ENCODE results near the gene FGF11.

The FGF11 gene

DNA sequence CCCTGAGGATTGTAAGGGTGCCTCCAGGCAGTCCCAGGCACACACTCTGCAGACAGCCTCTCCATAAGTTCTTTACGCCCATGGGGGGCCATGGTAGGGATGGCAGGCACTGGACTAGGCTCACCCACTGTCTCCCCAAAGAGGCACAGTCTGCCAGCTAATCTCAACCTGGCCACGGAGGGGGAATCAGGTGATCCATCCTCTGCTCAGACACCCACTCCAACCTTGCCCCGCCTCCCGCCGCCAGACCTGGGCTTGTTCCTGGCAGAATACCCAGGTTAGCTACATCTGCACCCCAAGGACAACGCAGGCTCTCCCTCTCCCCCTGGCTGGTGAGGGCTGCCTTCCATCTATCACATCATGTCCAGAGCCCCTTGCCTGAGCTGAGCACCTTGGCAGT, 30.4 kb upstream of the FGF11 start:
- 100% methylated on average over 6 of the region's 6 CpGs for WGBS (ENCODE audit: insufficient coverage)
- Histone ChIP-seq H3K27me3 (replicated peaks in 2 of 5; ENCODE audit: control insufficient read depth in 4 of 5, insufficient read depth in 5 of 5, low read length in 4 of 5) (peaks cover 0 to 5% (median 4%) of the 10 kb centered on the region in 5 experiments), H3K4me1 (ENCODE audit: control extremely low read depth in 1 of 4, control insufficient read depth in 4 of 4, insufficient read depth in 4 of 4, low read length in 3 of 4) (peaks cover 0 to 27% (median 14%) of the 10 kb centered on the region in 4 experiments), H3K27ac (ENCODE audit: insufficient read depth in 1 of 2, low read depth in 1 of 2, low read length in 2 of 2, poor library complexity in 1 of 2, severe bottlenecking in 2 of 2) (no peak overlapping the region), H3K4me3 (ENCODE audit: control insufficient read depth in 1 of 7, extremely low read depth in 1 of 7, insufficient read depth in 4 of 7, low read depth in 2 of 7, low read length in 6 of 7) (peak overlapping the region in 1 of 7 experiments; percentile 51), H3K9me3 (ENCODE audit: control extremely low read depth in 1 of 5, control insufficient read depth in 4 of 5, insufficient read depth in 2 of 5, low read depth in 1 of 5, low read length in 4 of 5) (no peaks in the 10 kb centered on the region), H3K36me3 (ENCODE audit: control insufficient read depth in 4 of 4, insufficient read depth in 4 of 4, low read length in 3 of 4) (peaks cover 0 to 2% (median 0%) of the 10 kb centered on the region in 4 experiments)
- DNase-seq = no peak
- CTCF ChIA-PET = interaction anchor here (1.5 kb wide), 1 partner anchor 27 kb away, joined by 6 read pairs; the partner anchor contains the start of gene TMEM102
- POLR2A ChIA-PET = interaction anchor here (1.0 kb wide), 1 partner anchor 29 kb away, joined by 3 read pairs; no protein-coding TSS in a partner anchor

DNA sequence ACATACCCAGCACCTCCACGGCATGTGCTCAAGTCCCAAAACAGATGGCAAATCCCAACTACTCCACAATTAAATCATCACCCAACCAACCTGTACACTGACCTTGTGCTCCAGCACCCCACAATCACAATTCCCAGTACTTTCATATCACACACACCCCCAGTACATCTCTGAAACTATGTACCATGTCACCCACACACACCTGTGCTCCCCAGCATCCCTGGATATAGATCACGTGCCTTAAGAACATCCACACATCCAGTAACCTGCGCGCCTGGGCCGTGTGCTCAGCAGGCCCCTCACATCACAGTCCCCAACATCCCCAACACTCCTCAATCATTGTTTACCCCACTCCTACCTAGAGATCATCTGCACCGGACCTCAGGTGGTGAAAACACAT, 29.6 kb upstream of the FGF11 start:
- Histone ChIP-seq H3K4me3 (ENCODE audit: control insufficient read depth in 1 of 7, extremely low read depth in 1 of 7, insufficient read depth in 4 of 7, low read depth in 2 of 7, low read length in 6 of 7) (no peak overlapping the region), H3K36me3 (ENCODE audit: control insufficient read depth in 4 of 4, insufficient read depth in 4 of 4, low read length in 3 of 4) (peaks cover 0 to 2% (median 0%) of the 10 kb centered on the region in 4 experiments), H3K27ac (ENCODE audit: insufficient read depth in 1 of 2, low read depth in 1 of 2, low read length in 2 of 2, poor library complexity in 1 of 2, severe bottlenecking in 2 of 2) (no peak overlapping the region), H3K4me1 (ENCODE audit: control extremely low read depth in 1 of 4, control insufficient read depth in 4 of 4, insufficient read depth in 4 of 4, low read length in 3 of 4) (peaks cover 0 to 27% (median 14%) of the 10 kb centered on the region in 4 experiments), H3K27me3 (replicated peaks in 2 of 5; ENCODE audit: control insufficient read depth in 4 of 5, insufficient read depth in 5 of 5, low read length in 4 of 5) (peaks cover 0 to 5% (median 4%) of the 10 kb centered on the region in 5 experiments), H3K9me3 (ENCODE audit: control extremely low read depth in 1 of 5, control insufficient read depth in 4 of 5, insufficient read depth in 2 of 5, low read depth in 1 of 5, low read length in 4 of 5) (no peaks in the 10 kb centered on the region)
- ChIA-PET CTCF (interaction anchor here (1.5 kb wide), 1 partner anchor 26 kb away, joined by 6 read pairs; the partner anchor contains the start of gene TMEM102), POLR2A (interaction anchor here (1.0 kb wide), 1 partner anchor 29 kb away, joined by 3 read pairs; no protein-coding TSS in a partner anchor)
- 96% methylated on average over 6 of the region's 6 CpGs for whole genome bisulfite sequencing (ENCODE audit: insufficient coverage)
- DNase-seq = no peak

- H3K4me1 ChIP-seq (ENCODE audit: control extremely low read depth in 1 of 4, control insufficient read depth in 4 of 4, insufficient read depth in 4 of 4, low read length in 3 of 4) = peaks cover 0 to 17% (median 7%) of the 10 kb centered on the region in 4 experiments
- CTCF ChIA-PET = interaction anchor here (1.7 kb wide), 1 partner anchor 25 kb away, joined by 9 read pairs; the partner anchor contains the start of gene TMEM102
- H3K27me3 ChIP-seq (replicated peaks in 2 of 5; ENCODE audit: control insufficient read depth in 4 of 5, insufficient read depth in 5 of 5, low read length in 4 of 5) = peaks cover 0 to 2% (median under 1%) of the 10 kb centered on the region in 5 experiments
- H3K27ac ChIP-seq (ENCODE audit: insufficient read depth in 1 of 2, low read depth in 1 of 2, low read length in 2 of 2, poor library complexity in 1 of 2, severe bottlenecking in 2 of 2) = no peak overlapping the region
- H3K36me3 ChIP-seq (ENCODE audit: control insufficient read depth in 4 of 4, insufficient read depth in 4 of 4, low read length in 3 of 4) = peaks cover 0 to 6% (median 0%) of the 10 kb centered on the region in 4 experiments
- no peak overlapping the region for H3K4me3 ChIP-seq (ENCODE audit: control insufficient read depth in 1 of 7, extremely low read depth in 1 of 7, insufficient read depth in 4 of 7, low read depth in 2 of 7, low read length in 6 of 7)
- 95% methylated on average over 20 of the region's 25 CpGs for WGBS (ENCODE audit: insufficient coverage)
- no peak for DNase-seq
- H3K9me3 ChIP-seq (ENCODE audit: control extremely low read depth in 1 of 5, control insufficient read depth in 4 of 5, insufficient read depth in 2 of 5, low read depth in 1 of 5, low read length in 4 of 5) = no peaks in the 10 kb centered on the region
- POLR2A ChIA-PET = no interaction called here
These were observed 28.5 kb upstream of the FGF11 start for GRCh38 chr17:7410634-7411426.

DNA sequence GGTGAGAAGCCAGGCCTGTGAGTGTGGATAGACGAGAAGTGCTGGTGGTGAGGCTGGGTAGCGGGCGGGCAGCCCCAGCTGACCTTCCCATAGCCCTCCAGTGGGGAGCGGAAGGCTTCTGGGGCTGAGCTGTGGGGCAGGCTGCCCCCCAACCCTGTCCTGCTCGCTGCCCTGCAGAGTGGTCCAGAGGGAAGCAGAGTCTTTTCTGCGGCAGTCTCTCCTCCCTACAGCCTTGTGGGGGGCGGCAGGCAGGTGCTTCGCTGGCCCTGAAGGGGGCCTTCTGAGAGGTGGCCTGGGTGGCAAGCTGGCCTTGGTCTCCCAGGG, 27.9 kb upstream of the FGF11 start:
- Histone ChIP-seq H3K36me3 (ENCODE audit: control insufficient read depth in 4 of 4, insufficient read depth in 4 of 4, low read length in 3 of 4) (peaks cover 0 to 6% (median 0%) of the 10 kb centered on the region in 4 experiments), H3K9me3 (ENCODE audit: control extremely low read depth in 1 of 5, control insufficient read depth in 4 of 5, insufficient read depth in 2 of 5, low read depth in 1 of 5, low read length in 4 of 5) (no peaks in the 10 kb centered on the region), H3K27me3 (replicated peaks in 2 of 5; ENCODE audit: control insufficient read depth in 4 of 5, insufficient read depth in 5 of 5, low read length in 4 of 5) (no peaks in the 10 kb centered on the region), H3K4me1 (ENCODE audit: control extremely low read depth in 1 of 4, control insufficient read depth in 4 of 4, insufficient read depth in 4 of 4, low read length in 3 of 4) (peaks cover 0 to 17% (median 6%) of the 10 kb centered on the region in 4 experiments), H3K27ac (ENCODE audit: insufficient read depth in 1 of 2, low read depth in 1 of 2, low read length in 2 of 2, poor library complexity in 1 of 2, severe bottlenecking in 2 of 2) (no peak overlapping the region), H3K4me3 (ENCODE audit: control insufficient read depth in 1 of 7, extremely low read depth in 1 of 7, insufficient read depth in 4 of 7, low read depth in 2 of 7, low read length in 6 of 7) (no peak overlapping the region)
- 98% methylated on average over 5 of the region's 8 CpGs for WGBS (ENCODE audit: insufficient coverage)
- ChIA-PET CTCF (interaction anchor here (1.7 kb wide), 1 partner anchor 24 kb away, joined by 9 read pairs; the partner anchor contains the start of gene TMEM102), POLR2A (no interaction called here)
- DNase-seq = no peak

DNA sequence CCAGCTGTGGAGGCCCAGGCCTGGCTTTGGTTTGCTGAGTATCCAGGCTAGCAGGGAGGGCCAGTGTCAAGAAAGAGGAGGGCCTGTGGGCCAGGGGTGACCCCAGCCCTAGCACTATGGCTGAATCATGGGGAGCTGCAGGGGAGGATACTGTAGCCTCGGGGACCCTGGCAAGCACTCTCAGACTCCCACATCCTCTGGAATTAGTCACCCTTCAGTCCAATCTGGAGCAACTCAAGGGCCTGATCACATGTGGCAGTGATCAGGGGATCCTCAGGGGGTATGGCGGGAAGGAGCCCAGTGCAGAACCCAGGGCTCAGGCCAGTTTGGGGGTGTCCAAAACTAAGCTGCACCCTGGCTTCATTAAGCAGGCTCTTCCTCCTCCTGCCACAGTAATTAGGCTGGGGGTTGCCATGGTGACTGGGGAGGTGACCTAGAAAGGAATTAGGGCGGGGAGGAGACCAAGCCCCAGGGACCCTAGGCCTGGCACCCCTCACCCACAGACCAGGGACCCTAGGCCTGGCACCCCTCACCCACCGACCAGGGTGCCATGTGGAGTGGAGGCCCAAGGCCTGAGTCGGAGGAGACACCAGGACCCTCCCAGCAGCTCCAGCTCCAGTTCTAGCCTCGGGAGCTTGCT, 25.8 kb upstream of the FGF11 start:
- Histone ChIP-seq H3K9me3 (ENCODE audit: control extremely low read depth in 1 of 5, control insufficient read depth in 4 of 5, insufficient read depth in 2 of 5, low read depth in 1 of 5, low read length in 4 of 5) (no peaks in the 10 kb centered on the region), H3K4me1 (ENCODE audit: control extremely low read depth in 1 of 4, control insufficient read depth in 4 of 4, insufficient read depth in 4 of 4, low read length in 3 of 4) (peaks cover 0 to 6% (median under 1%) of the 10 kb centered on the region in 4 experiments), H3K27ac (ENCODE audit: insufficient read depth in 1 of 2, low read depth in 1 of 2, low read length in 2 of 2, poor library complexity in 1 of 2, severe bottlenecking in 2 of 2) (no peak overlapping the region), H3K36me3 (ENCODE audit: control insufficient read depth in 4 of 4, insufficient read depth in 4 of 4, low read length in 3 of 4) (peaks cover 0 to 6% (median 2%) of the 10 kb centered on the region in 4 experiments), H3K27me3 (replicated peaks in 2 of 5; ENCODE audit: control insufficient read depth in 4 of 5, insufficient read depth in 5 of 5, low read length in 4 of 5) (no peaks in the 10 kb centered on the region), H3K4me3 (ENCODE audit: control insufficient read depth in 1 of 7, extremely low read depth in 1 of 7, insufficient read depth in 4 of 7, low read depth in 2 of 7, low read length in 6 of 7) (no peak overlapping the region)
- DNase-seq = no peak
- 99% methylated on average over 6 of the region's 6 CpGs for WGBS (ENCODE audit: insufficient coverage)
- CTCF ChIA-PET = interaction anchor here (0.6 to 1.7 kb wide), 2 partner anchors 58 to 656 kb away, joined by 3 to 4 read pairs; partner anchors contain the start of gene TMEM95
- POLR2A ChIA-PET = no interaction called here

DNA sequence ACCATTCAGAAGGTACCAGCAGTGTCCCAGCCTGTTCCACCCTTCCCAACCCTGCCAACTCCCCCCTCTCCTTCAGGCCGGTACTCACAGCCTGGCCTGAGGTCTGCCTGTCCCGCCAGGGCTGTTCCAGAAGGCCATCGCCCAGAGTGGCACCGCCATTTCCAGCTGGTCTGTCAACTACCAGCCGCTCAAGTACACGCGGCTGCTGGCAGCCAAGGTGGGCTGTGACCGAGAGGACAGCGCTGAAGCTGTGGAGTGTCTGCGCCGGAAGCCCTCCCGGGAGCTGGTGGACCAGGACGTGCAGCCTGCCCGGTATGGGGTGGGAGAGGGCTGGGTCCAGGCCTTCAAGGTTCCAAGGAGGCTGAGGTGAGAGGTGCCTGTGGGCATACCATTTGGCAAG, 24.5 kb upstream of the FGF11 start:
- Histone ChIP-seq H3K4me3 (ENCODE audit: control insufficient read depth in 1 of 7, extremely low read depth in 1 of 7, insufficient read depth in 4 of 7, low read depth in 2 of 7, low read length in 6 of 7) (no peak overlapping the region), H3K36me3 (ENCODE audit: control insufficient read depth in 4 of 4, insufficient read depth in 4 of 4, low read length in 3 of 4) (peaks cover 0 to 4% (median 2%) of the 10 kb centered on the region in 4 experiments), H3K4me1 (ENCODE audit: control extremely low read depth in 1 of 4, control insufficient read depth in 4 of 4, insufficient read depth in 4 of 4, low read length in 3 of 4) (no peaks in the 10 kb centered on the region), H3K9me3 (ENCODE audit: control extremely low read depth in 1 of 5, control insufficient read depth in 4 of 5, insufficient read depth in 2 of 5, low read depth in 1 of 5, low read length in 4 of 5) (no peaks in the 10 kb centered on the region), H3K27me3 (replicated peaks in 2 of 5; ENCODE audit: control insufficient read depth in 4 of 5, insufficient read depth in 5 of 5, low read length in 4 of 5) (no peaks in the 10 kb centered on the region), H3K27ac (ENCODE audit: insufficient read depth in 1 of 2, low read depth in 1 of 2, low read length in 2 of 2, poor library complexity in 1 of 2, severe bottlenecking in 2 of 2) (no peak overlapping the region)
- 95% methylated on average over 14 of the region's 14 CpGs for WGBS (ENCODE audit: insufficient coverage)
- no peak for DNase-seq
- POLR2A ChIA-PET = no interaction called here
- CTCF ChIA-PET = no interaction called here

DNA sequence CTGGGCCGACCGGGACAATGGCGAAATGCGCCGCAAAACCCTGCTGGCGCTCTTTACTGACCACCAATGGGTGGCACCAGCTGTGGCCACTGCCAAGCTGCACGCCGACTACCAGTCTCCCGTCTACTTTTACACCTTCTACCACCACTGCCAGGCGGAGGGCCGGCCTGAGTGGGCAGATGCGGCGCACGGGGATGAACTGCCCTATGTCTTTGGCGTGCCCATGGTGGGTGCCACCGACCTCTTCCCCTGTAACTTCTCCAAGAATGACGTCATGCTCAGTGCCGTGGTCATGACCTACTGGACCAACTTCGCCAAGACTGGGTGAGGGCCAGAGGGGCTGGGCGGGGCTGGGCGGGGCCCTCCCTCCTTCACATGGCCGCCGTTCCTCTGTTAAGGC, 23.5 kb upstream of the FGF11 start:
- Histone ChIP-seq H3K27ac (ENCODE audit: insufficient read depth in 1 of 2, low read depth in 1 of 2, low read length in 2 of 2, poor library complexity in 1 of 2, severe bottlenecking in 2 of 2) (no peak overlapping the region), H3K4me1 (ENCODE audit: control extremely low read depth in 1 of 4, control insufficient read depth in 4 of 4, insufficient read depth in 4 of 4, low read length in 3 of 4) (no peaks in the 10 kb centered on the region), H3K27me3 (replicated peaks in 2 of 5; ENCODE audit: control insufficient read depth in 4 of 5, insufficient read depth in 5 of 5, low read length in 4 of 5) (no peaks in the 10 kb centered on the region), H3K4me3 (ENCODE audit: control insufficient read depth in 1 of 7, extremely low read depth in 1 of 7, insufficient read depth in 4 of 7, low read depth in 2 of 7, low read length in 6 of 7) (no peak overlapping the region), H3K36me3 (ENCODE audit: control insufficient read depth in 4 of 4, insufficient read depth in 4 of 4, low read length in 3 of 4) (peaks cover 0 to 4% (median 2%) of the 10 kb centered on the region in 4 experiments), H3K9me3 (ENCODE audit: control extremely low read depth in 1 of 5, control insufficient read depth in 4 of 5, insufficient read depth in 2 of 5, low read depth in 1 of 5, low read length in 4 of 5) (no peaks in the 10 kb centered on the region)
- ChIA-PET CTCF (no interaction called here), POLR2A (no interaction called here)
- DNase-seq = no peak
- 97% methylated on average over 21 of the region's 23 CpGs for WGBS (ENCODE audit: insufficient coverage)

All from common myeloid progenitor, CD34-positive (primary cell).